ENCODE results near the gene TMEM62. TPM values are rescaled to one million over a fixed set of nuclear protein-coding genes. Genes with fewer than 3 reads are reported as not detected.
"Not testable (repeated sequence)": the region's sequence is repeated elsewhere in the genome, so short reads cannot be mapped to it uniquely, and the experiment has no call there.

TMEM62 gene
- total RNA-seq, 2 experiments from 2014 or later = 15.3 to 18.5 TPM

- CTCF ChIA-PET = interaction anchor here (1.0 kb wide), 1 partner anchor 23 kb away, joined by 3 read pairs; no protein-coding TSS in a partner anchor
- Mint-ChIP-seq H3K27me3 (peaks cover 25% of the 10 kb centered on the region), H3K4me1 (peaks cover 20% of the 10 kb centered on the region), H3K4me3 (no peak overlapping the region), H3K27ac (no peak overlapping the region), H3K36me3 (ENCODE audit: low read depth) (peaks cover 4% of the 10 kb centered on the region), H3K9me3 (peaks cover 5% of the 10 kb centered on the region)
- DNase-seq = no peak
- POLR2A ChIA-PET = no interaction called here
Measured at GRCh38 chr15:43127752-43128151, 5.6 kb upstream of the TMEM62 start.

- H3K27me3 Mint-ChIP-seq = peaks cover 25% of the 10 kb centered on the region
Measured at GRCh38 chr15:43128174-43128979, 5.0 kb upstream of the TMEM62 start.

GRCh38 chr15:43128980-43129335 is 4.4 kb upstream of the TMEM62 start:
- no peak for DNase-seq
- Mint-ChIP-seq H3K27ac (no peak overlapping the region), H3K4me1 (peaks cover 13% of the 10 kb centered on the region), H3K9me3 (peaks cover 5% of the 10 kb centered on the region), H3K27me3 (peaks cover 25% of the 10 kb centered on the region), H3K36me3 (ENCODE audit: low read depth) (peaks cover 2% of the 10 kb centered on the region), H3K4me3 (no peak overlapping the region)
- ChIA-PET POLR2A (no interaction called here), CTCF (no interaction called here)

More at GRCh38 chr15:43128174-43128979, 5.0 kb upstream of the TMEM62 start:
- H3K4me3 Mint-ChIP-seq; CTCF ChIA-PET; H3K27ac Mint-ChIP-seq; H3K9me3 Mint-ChIP-seq; DNase-seq; H3K36me3 Mint-ChIP-seq (ENCODE audit: low read depth); POLR2A ChIA-PET: not testable (repeated sequence)
- H3K4me1 Mint-ChIP-seq = peaks cover 18% of the 10 kb centered on the region

- H3K9me3 Mint-ChIP-seq = peaks cover 5% of the 10 kb centered on the region
- peak overlapping the region; percentile 93 for H3K27ac Mint-ChIP-seq
- peaks cover 17% of the 10 kb centered on the region for H3K27me3 Mint-ChIP-seq
- CTCF ChIA-PET = interaction anchor here (0.9 kb wide), 1 partner anchor 26 kb away, joined by 3 read pairs; no protein-coding TSS in a partner anchor
- H3K4me3 Mint-ChIP-seq = peak overlapping the region; percentile 86
- no peak for DNase-seq
- H3K4me1 Mint-ChIP-seq = peaks cover 28% of the 10 kb centered on the region
- POLR2A ChIA-PET = interaction anchor here (0.6 kb wide), 1 partner anchor 21 kb away, joined by 3 read pairs; no protein-coding TSS in a partner anchor
- peaks cover 25% of the 10 kb centered on the region for H3K36me3 Mint-ChIP-seq (ENCODE audit: low read depth)
Measured at GRCh38 chr15:43132830-43133429, 456 bp upstream of the TMEM62 start.

DNA sequence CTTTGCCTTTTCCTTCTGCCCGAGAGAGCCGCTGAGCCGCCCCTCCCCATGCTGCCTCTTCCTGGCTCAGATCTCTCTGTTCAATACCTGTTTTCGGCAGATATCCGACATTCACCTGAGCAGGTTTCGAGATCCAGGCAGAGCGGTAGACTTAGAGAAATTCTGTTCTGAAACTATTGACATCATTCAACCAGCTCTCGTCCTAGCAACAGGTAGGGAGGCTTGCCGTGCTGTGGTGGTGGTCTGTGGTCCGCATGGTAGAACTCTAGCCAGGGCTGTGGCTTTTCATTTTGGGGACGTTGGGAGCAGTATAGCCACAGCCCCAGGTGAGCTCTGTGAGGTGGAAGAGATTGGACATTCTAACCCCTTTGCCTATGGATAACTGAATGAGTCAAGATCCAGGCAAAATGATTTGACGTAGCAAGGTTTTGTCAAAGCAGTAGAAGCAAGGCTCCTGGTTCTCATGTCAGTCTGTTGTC is 810 bp downstream of the TMEM62 start:
- peak overlapping the region; percentile 95 for H3K27ac Mint-ChIP-seq
- ChIA-PET CTCF (interaction anchor here (0.9 to 1.4 kb wide), 2 partner anchors 12 to 27 kb away, joined by 3 to 4 read pairs; no protein-coding TSS in a partner anchor), POLR2A (no interaction called here)
- peak; percentile 15 for DNase-seq
- H3K27me3 Mint-ChIP-seq = peaks cover 10% of the 10 kb centered on the region
- peak overlapping the region; percentile 92 for H3K4me3 Mint-ChIP-seq
- no peaks in the 10 kb centered on the region for H3K9me3 Mint-ChIP-seq
- H3K4me1 Mint-ChIP-seq = peaks cover 32% of the 10 kb centered on the region
- H3K36me3 Mint-ChIP-seq (ENCODE audit: low read depth) = peaks cover 34% of the 10 kb centered on the region

DNA sequence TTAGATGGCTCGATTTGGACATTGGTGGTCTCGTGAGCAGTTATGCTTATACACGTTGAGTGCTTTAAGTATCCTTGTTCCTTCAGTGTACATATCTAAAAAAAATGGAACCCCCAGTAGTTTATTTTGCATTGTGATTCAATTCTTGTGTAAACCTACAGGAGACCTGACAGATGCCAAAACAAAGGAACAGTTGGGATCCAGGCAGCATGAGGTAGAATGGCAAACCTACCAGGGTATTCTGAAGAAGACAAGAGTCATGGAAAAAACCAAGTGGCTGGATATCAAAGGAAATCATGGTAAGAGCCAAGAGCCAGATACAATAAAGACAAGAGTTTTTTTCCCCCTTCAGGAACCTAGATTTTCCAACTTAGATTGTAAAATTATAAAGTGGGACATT is 2.0 kb downstream of the TMEM62 start:
- no peak for DNase-seq
- Mint-ChIP-seq H3K4me3 (no peak overlapping the region), H3K36me3 (ENCODE audit: low read depth) (peaks cover 43% of the 10 kb centered on the region), H3K27ac (no peak overlapping the region), H3K4me1 (peaks cover 32% of the 10 kb centered on the region), H3K27me3 (peaks cover 3% of the 10 kb centered on the region), H3K9me3 (no peaks in the 10 kb centered on the region)
- CTCF ChIA-PET = no interaction called here
- POLR2A ChIA-PET = no interaction called here

GRCh38 chr15:43143203-43143941 is 10.0 kb downstream of the TMEM62 start:
- Mint-ChIP-seq H3K36me3 (ENCODE audit: low read depth) (peaks cover 61% of the 10 kb centered on the region), H3K4me3 (no peak overlapping the region), H3K27ac (no peak overlapping the region), H3K27me3 (no peaks in the 10 kb centered on the region), H3K9me3 (no peaks in the 10 kb centered on the region), H3K4me1 (peaks cover 23% of the 10 kb centered on the region)
- ChIA-PET POLR2A (no interaction called here), CTCF (interaction anchor here (1.1 kb wide), 1 partner anchor 26 kb away, joined by 3 read pairs; no protein-coding TSS in a partner anchor)
- DNase-seq = no peak

GRCh38 chr15:43144512-43144911 is 11.1 kb downstream of the TMEM62 start:
- ChIA-PET CTCF (no interaction called here), POLR2A (no interaction called here)
- Mint-ChIP-seq H3K27ac (no peak overlapping the region), H3K36me3 (ENCODE audit: low read depth) (peaks cover 59% of the 10 kb centered on the region), H3K27me3 (no peaks in the 10 kb centered on the region), H3K4me1 (peaks cover 20% of the 10 kb centered on the region), H3K9me3 (no peaks in the 10 kb centered on the region), H3K4me3 (no peak overlapping the region)
- no peak for DNase-seq

DNA sequence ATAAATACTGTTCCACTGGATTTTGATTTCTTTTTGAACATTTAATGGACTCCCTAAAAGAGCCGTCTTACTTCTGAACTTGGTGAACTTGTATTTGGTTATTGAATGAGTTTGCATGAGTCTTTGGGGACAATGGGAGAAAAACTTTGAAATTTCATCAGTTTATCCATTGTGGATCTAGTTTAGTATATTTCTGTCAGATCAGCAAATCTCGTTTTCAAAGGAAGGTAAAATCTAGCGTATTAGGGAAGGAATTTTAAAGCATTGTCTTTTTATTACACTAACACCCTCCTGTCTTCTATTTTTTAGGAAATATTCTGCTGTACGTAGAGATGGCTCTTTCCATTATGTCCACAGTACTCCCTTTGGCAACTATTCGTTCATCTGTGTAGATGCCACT is 12.8 kb downstream of the TMEM62 start:
- Mint-ChIP-seq H3K27me3 (no peaks in the 10 kb centered on the region), H3K27ac (no peak overlapping the region), H3K4me3 (no peak overlapping the region), H3K9me3 (no peaks in the 10 kb centered on the region), H3K36me3 (ENCODE audit: low read depth) (peaks cover 52% of the 10 kb centered on the region), H3K4me1 (peaks cover 23% of the 10 kb centered on the region)
- ChIA-PET POLR2A (no interaction called here), CTCF (no interaction called here)
- DNase-seq = no peak

DNA sequence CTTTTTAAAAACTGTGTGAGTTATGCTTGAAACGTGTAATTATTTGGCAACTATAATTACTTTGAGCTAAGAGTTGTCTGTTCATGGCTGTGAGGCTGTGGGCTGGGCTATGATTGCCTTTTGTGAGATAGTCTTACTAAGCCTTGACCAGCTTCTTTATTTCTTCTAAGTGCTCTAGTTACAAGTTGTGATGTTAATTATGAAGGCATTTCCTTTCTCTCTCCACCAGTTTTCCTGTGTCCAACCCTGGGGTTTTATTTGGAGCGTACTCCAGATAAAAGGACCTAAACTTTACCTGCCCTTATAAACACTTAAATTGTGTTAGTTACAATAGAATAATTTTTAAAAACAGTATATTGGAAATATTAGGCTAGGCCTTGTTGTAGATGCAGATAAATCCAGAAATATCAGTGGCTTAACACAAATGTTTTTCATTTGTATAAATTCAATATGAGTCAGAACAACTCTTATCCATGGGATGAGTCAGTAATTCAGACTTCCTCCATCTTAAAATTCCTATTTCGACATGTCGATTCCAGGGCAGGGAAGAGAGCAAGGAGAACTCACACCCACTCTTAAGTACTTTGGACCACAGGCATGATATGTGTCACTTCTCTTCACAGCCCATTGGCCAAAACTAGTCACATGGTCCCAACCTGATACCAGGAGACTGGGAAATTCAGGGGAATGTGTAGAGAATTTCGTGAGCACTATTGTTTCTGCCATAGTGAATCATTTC is 17.0 kb downstream of the TMEM62 start:
- H3K27ac Mint-ChIP-seq = no peak overlapping the region
- H3K9me3 Mint-ChIP-seq = no peaks in the 10 kb centered on the region
- peaks cover 24% of the 10 kb centered on the region for H3K4me1 Mint-ChIP-seq
- ChIA-PET POLR2A (no interaction called here), CTCF (interaction anchor here (0.8 kb wide), 1 partner anchor 13 kb away, joined by 3 read pairs; no protein-coding TSS in a partner anchor)
- no peak for DNase-seq
- H3K4me3 Mint-ChIP-seq = no peak overlapping the region
- H3K27me3 Mint-ChIP-seq = no peaks in the 10 kb centered on the region
- H3K36me3 Mint-ChIP-seq (ENCODE audit: low read depth) = peaks cover 47% of the 10 kb centered on the region

DNA sequence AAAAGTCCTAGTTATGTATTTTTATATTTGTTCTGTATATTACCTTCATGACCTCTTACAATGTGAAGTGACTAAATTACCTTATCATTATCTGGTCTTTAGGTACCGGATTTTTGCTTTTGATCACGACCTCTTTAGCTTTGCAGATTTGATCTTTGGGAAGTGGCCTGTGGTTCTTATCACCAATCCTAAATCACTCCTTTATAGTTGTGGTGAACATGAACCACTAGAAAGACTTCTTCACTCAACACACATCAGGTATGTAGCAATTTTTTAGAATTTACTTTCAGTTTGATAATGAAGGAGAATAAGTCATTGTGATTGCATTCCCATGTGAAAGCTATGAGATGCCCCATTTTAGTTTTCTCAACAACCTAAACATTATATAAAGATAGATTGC is 18.3 kb downstream of the TMEM62 start:
- H3K9me3 Mint-ChIP-seq = no peaks in the 10 kb centered on the region
- H3K27ac Mint-ChIP-seq = peak overlapping the region; percentile 34
- no peaks in the 10 kb centered on the region for H3K27me3 Mint-ChIP-seq
- peaks cover 22% of the 10 kb centered on the region for H3K4me1 Mint-ChIP-seq
- H3K4me3 Mint-ChIP-seq = no peak overlapping the region
- POLR2A ChIA-PET = interaction anchor here (0.6 kb wide), 1 partner anchor 1661 kb away, joined by 3 read pairs; no protein-coding TSS in a partner anchor
- DNase-seq = peak; percentile 51
- CTCF ChIA-PET = no interaction called here
- H3K36me3 Mint-ChIP-seq (ENCODE audit: low read depth) = peaks cover 45% of the 10 kb centered on the region

- H3K27ac Mint-ChIP-seq = no peak overlapping the region
- H3K4me1 Mint-ChIP-seq = peaks cover 22% of the 10 kb centered on the region
- peaks cover 46% of the 10 kb centered on the region for H3K36me3 Mint-ChIP-seq (ENCODE audit: low read depth)
- DNase-seq = peak; percentile 12
- H3K4me3 Mint-ChIP-seq = no peak overlapping the region
- H3K9me3 Mint-ChIP-seq = no peaks in the 10 kb centered on the region
- POLR2A ChIA-PET = no interaction called here
- no peaks in the 10 kb centered on the region for H3K27me3 Mint-ChIP-seq
- CTCF ChIA-PET = no interaction called here
Measured at GRCh38 chr15:43153269-43153668, 19.9 kb downstream of the TMEM62 start.
